Ascending aorta (tissue), 2 donors: ENCODE data around the gene NAA35. TPM values are rescaled to one million over a fixed set of nuclear protein-coding genes. Genes with fewer than 3 reads are reported as not detected.

Experiments used
- DNase-seq, 2 donors: peaks; one replicate each; pipeline ENCODE4 v3.0.0-alpha.2; 2019; ENCODE audit warnings: low spot score in 2 of 2
- H3K27ac ChIP-seq, 2 donors: fragments of 200-600 bp; sonication (generic); one replicate each; pipeline ENCODE4 v1.5.1; 2016 to 2017; ENCODE audit warnings: mild to moderate bottlenecking in 1 of 2
- H3K27me3 ChIP-seq: fragments of 200-600 bp; sonication (generic); one replicate; pipeline ENCODE4 v1.5.1; 2017
- H3K36me3 ChIP-seq, 2 donors: fragments of 200-600 bp; sonication (generic); one replicate each; pipeline ENCODE4 v1.5.1; 2016
- H3K4me1 ChIP-seq, 2 donors: fragments of 200-600 bp; sonication (generic); one replicate each; pipeline ENCODE4 v1.5.1; 2016 to 2017; ENCODE audit warnings: mild to moderate bottlenecking in 1 of 2
- H3K4me3 ChIP-seq, 2 donors: fragments of 200-600 bp; sonication (generic); one replicate each; pipeline ENCODE4 v1.5.1; 2016 to 2017; ENCODE audit warnings: mild to moderate bottlenecking in 1 of 2
- H3K9me3 ChIP-seq, 2 donors: fragments of 200-600 bp; sonication (generic); one replicate each; pipeline ENCODE4 v1.5.1; 2016
- CTCF ChIP-seq, 3 experiments: fragments of 200-600 bp in 2 of 3; fragments of 450-650 bp in 1 of 3; sonication (generic) in 2 of 3; IDR thresholded peaks; one replicate each; pipeline ENCODE4 v1.5.1; 2016 to 2019; ENCODE audit warnings: antibody characterized with exemption in 3 of 3, mild to moderate bottlenecking in 1 of 3, moderate library complexity in 1 of 3
- intact Hi-C: fragments of 100-400 bp; cut with DNase I; formaldehyde crosslinking; loops from one replicate; pipeline ENCODE4 v1.15.1; 2023
- total RNA-seq: library from RNA; depleted of rRNA; stranded (reverse); fragments of >200 nt; gene quantifications from one replicate; pipeline ENCODE4 v1.1.0, GENCODE V29; 2016

Gene NAA35
- 3.3 TPM for total RNA-seq

DNA sequence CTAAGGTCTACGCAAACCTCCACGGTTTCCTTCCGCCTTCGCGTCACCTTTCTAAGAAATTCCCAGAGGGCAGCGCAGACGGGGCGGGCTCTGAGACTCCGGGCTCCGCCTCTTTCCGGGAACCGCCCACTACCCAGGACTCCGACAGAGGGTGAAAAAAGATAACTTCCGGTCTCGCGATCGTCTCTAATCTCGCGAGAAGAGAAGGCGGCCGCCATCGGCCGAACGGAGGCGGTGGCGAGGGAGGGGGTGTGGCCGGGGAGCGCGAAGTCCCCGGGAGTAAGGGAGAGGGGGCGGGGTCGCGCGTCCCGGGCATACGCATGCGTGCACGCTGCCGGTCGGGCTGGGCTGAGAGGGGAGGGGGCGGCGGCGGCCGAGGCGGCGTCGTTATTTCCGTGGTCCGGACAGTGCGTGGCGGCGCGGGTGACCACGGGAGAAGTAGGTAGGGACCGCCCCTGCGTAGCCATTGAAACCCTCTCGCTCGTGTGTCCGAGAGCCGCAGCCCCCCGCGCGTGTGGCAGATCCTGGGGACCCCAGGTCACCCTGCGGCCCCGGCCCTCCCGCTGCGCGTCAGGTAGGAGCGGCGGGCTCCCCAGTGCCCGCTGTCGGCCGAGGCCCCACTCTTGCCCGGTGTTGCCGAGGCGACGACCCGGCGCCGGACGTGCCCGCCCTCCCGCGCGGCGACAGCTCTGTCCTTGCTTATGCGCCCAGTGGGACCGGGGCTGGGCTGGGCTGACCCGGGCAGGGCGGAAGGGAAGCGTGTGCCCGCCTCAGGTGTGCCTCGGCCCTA lies at the start of gene NAA35:
Gene NAA35 (plus strand): TSS at position 315 of the 790 bp plus-strand sequence. CDS start 1,014 bp downstream, outside the sequence.
- H3K9me3 ChIP-seq: no peaks in the 10 kb centered on the region
- H3K27ac ChIP-seq: peak within 1 kb of the TSS; percentile 89 to 96
- DNase-seq: peak; percentile 91 to 99
- H3K4me1 ChIP-seq: peaks cover 0 to 18% of the 10 kb centered on the region in 2 donors
- no peak for TF ChIP-seq CTCF (IDR thresholded peaks at IDR 0.05)
- peaks cover 0 to 6% of the 10 kb centered on the region in 2 donors for H3K36me3 ChIP-seq
- intact Hi-C loops: loop anchor here (1.0 to 5.0 kb wide), 5 partner anchors 14 to 411 kb away; partner anchors contain the start of genes AGTPBP1, ISCA1 and TUT7
- H3K4me3 ChIP-seq: peak within 1 kb of the TSS; percentile 74 to 84
- H3K27me3 ChIP-seq: no peaks in the 10 kb centered on the region

DNA sequence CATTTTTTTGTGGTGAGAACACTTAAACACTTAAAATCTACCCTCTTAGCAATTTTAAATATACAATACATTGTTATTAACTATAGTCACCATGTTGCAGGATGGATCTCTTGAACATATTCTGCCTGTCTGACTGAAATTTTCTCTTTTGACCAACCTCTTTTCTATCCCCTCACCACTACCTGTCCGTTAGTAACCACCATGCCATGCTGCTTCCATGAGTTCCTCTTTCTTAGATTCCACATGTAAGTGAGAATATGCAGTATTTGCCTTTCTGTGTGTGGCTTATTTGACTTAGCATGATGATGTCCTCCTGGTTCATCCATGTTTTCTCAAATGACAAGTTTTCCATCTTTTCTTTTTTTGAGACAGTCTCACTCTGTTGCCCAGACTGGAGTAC lies 48.5 kb upstream of the NAA35 start:
- intact Hi-C loops: no loop called here
- no peak overlapping the region for H3K27ac ChIP-seq
- no peaks in the 10 kb centered on the region for H3K27me3 ChIP-seq
- no peaks in the 10 kb centered on the region for H3K4me1 ChIP-seq
- no peaks in the 10 kb centered on the region for H3K9me3 ChIP-seq
- no peak for DNase-seq
- no peak overlapping the region for H3K4me3 ChIP-seq
- peaks cover 0 to 5% of the 10 kb centered on the region in 2 donors for H3K36me3 ChIP-seq
- TF ChIP-seq CTCF (IDR thresholded peaks at IDR 0.05): no peak

DNA sequence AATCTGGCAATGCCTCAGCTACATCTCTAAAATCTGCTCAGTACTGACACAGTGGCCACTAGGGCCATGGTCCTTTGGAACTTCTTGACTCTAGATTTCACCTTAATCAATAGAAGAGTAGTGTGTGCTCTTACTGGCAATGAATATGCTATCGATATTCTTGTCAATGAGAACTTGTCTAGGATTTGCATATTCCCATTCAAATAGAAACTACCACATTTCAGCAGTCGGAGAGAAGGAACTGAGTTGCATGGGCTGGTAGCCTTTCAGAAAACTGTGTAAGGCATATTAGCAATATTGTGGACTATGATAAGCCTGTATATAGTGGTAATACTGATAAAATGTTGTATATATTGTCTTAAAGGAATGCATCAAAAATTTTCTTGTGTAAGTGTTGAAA lies 45.3 kb upstream of the NAA35 start:
- no peaks in the 10 kb centered on the region for H3K9me3 ChIP-seq
- no peaks in the 10 kb centered on the region for H3K4me1 ChIP-seq
- intact Hi-C loops: no loop called here
- no peak overlapping the region for H3K27ac ChIP-seq
- no peaks in the 10 kb centered on the region for H3K27me3 ChIP-seq
- H3K36me3 ChIP-seq: peaks cover 0 to 5% of the 10 kb centered on the region in 2 donors
- no peak for TF ChIP-seq CTCF (IDR thresholded peaks at IDR 0.05)
- DNase-seq: no peak
- H3K4me3 ChIP-seq: no peak overlapping the region

- no peaks in the 10 kb centered on the region for H3K4me1 ChIP-seq
- no peak overlapping the region for H3K4me3 ChIP-seq
- intact Hi-C loops: no loop called here
- peaks cover 0 to 3% of the 10 kb centered on the region in 2 donors for H3K36me3 ChIP-seq
- no peak overlapping the region for H3K27ac ChIP-seq
- no peaks in the 10 kb centered on the region for H3K27me3 ChIP-seq
- TF ChIP-seq CTCF (IDR thresholded peaks at IDR 0.05): no peak
- H3K9me3 ChIP-seq: no peaks in the 10 kb centered on the region
- no peak for DNase-seq
Measured at GRCh38 chr9:85897848-85898247, 43.1 kb upstream of the NAA35 start.

- no peak for DNase-seq
- TF ChIP-seq CTCF (IDR thresholded peaks at IDR 0.05): no peak
- Histone ChIP-seq H3K27me3 (no peaks in the 10 kb centered on the region), H3K27ac (no peak overlapping the region), H3K9me3 (no peaks in the 10 kb centered on the region), H3K36me3 (no peaks in the 10 kb centered on the region), H3K4me1 (no peaks in the 10 kb centered on the region), H3K4me3 (no peak overlapping the region)
- intact Hi-C loops: no loop called here
Measured at GRCh38 chr9:85898332-85898731, 42.6 kb upstream of the NAA35 start.
